Thyroid gland (tissue), 4 donors: ENCODE results near the gene GJA8.

Experiments
- POLR2A ChIP-seq, 2 donors: fragments of 450-650 bp; IDR thresholded peaks; one replicate each; pipeline ENCODE4 v1.6.1; 2017; ENCODE audit warnings: antibody characterized with exemption in 2 of 2, mild to moderate bottlenecking in 2 of 2, moderate library complexity in 1 of 2
- TF ChIP-seq, protein P1 (sequence below), 6 experiments: fragments of 200-600 bp in 3 of 6; fragments of 450-650 bp in 3 of 6; sonication (generic) in 3 of 6; IDR thresholded peaks; one replicate each; pipeline ENCODE4 v1.5.1; 2016 to 2019; ENCODE audit warnings: antibody characterized with exemption in 6 of 6, mild to moderate bottlenecking in 2 of 6, inconsistent platforms in 1 of 6, moderate library complexity in 1 of 6

DNA sequence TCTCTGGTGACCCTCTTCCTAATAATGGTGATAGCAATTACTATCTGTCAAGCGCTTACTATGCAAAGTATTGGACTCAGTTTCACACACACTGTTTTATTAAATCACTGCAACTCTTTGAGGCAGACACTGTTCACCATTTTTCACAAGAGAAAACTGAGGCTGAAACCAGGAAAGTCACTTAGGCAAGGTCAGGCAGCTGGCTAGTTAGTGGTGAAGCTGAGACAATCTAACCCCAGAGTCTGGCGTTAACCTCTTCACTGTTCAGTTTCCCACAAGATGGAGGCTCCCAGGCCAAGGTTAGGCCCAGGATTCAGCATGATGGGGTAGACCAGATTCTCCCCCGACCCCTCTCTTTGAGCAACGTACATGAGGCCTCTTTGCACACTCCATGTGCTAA is 4.8 kb upstream of the GJA8 start:
- TF ChIP-seq, protein P1, sequence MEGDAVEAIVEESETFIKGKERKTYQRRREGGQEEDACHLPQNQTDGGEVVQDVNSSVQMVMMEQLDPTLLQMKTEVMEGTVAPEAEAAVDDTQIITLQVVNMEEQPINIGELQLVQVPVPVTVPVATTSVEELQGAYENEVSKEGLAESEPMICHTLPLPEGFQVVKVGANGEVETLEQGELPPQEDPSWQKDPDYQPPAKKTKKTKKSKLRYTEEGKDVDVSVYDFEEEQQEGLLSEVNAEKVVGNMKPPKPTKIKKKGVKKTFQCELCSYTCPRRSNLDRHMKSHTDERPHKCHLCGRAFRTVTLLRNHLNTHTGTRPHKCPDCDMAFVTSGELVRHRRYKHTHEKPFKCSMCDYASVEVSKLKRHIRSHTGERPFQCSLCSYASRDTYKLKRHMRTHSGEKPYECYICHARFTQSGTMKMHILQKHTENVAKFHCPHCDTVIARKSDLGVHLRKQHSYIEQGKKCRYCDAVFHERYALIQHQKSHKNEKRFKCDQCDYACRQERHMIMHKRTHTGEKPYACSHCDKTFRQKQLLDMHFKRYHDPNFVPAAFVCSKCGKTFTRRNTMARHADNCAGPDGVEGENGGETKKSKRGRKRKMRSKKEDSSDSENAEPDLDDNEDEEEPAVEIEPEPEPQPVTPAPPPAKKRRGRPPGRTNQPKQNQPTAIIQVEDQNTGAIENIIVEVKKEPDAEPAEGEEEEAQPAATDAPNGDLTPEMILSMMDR (IDR thresholded peaks at IDR 0.05): no peak
- no peak for TF ChIP-seq POLR2A (IDR thresholded peaks at IDR 0.05)
